Liver (tissue), 9 donors: ENCODE data around the gene LRRC26. TPM values are rescaled to one million over a fixed set of nuclear protein-coding genes. Genes with fewer than 3 reads are reported as not detected.

Experiments used
- DNase-seq: peaks from one replicate; pipeline ENCODE4 v3.0.0-alpha.2; 2017; ENCODE audit warnings: low spot score
- H3K27ac ChIP-seq, 2 donors: one replicate each; pipeline ENCODE4 v1.7.0; 2013; ENCODE audit warnings: inconsistent platforms in 2 of 2, low read length in 2 of 2, control low read depth in 1 of 2, low read depth in 1 of 2, mild to moderate bottlenecking in 1 of 2
- H3K27me3 ChIP-seq, 4 donors: one replicate each; pipeline versions ENCODE4 v1.6.1 to v1.7.0; 2013; ENCODE audit warnings: low read length in 3 of 4, inconsistent platforms in 1 of 4, mild to moderate bottlenecking in 1 of 4, moderate library complexity in 1 of 4; ENCODE audit not compliant: control insufficient read depth in 4 of 4, insufficient read depth in 4 of 4
- H3K36me3 ChIP-seq, 4 donors: one replicate each; pipeline versions ENCODE4 v1.6.1 to v1.7.0; 2013; ENCODE audit warnings: low read length in 3 of 4, mild to moderate bottlenecking in 3 of 4, low read depth in 1 of 4, moderate library complexity in 1 of 4; ENCODE audit not compliant: control insufficient read depth in 4 of 4, insufficient read depth in 3 of 4
- H3K4me1 ChIP-seq, 4 donors: one replicate each; pipeline versions ENCODE4 v1.6.1 to v1.7.0; 2013; ENCODE audit warnings: low read length in 3 of 4, mild to moderate bottlenecking in 3 of 4, moderate library complexity in 1 of 4; ENCODE audit not compliant: control insufficient read depth in 4 of 4, insufficient read depth in 4 of 4
- H3K4me3 ChIP-seq, 3 donors: one replicate each; pipeline versions ENCODE4 v1.6.1 to v1.7.0; 2013; ENCODE audit warnings: low read length in 3 of 3, control low read depth in 1 of 3, low read depth in 1 of 3, mild to moderate bottlenecking in 1 of 3
- H3K9ac ChIP-seq, 2 donors: one replicate each; pipeline ENCODE4 v1.7.0; 2013; ENCODE audit warnings: low read length in 2 of 2, mild to moderate bottlenecking in 2 of 2, moderate library complexity in 2 of 2, control low read depth in 1 of 2, low read depth in 1 of 2
- H3K9me3 ChIP-seq, 4 donors: one replicate each; pipeline versions ENCODE4 v1.6.1 to v1.7.0; 2013; ENCODE audit warnings: low read length in 3 of 4; ENCODE audit not compliant: control insufficient read depth in 4 of 4
- ATF3 ChIP-seq: IDR thresholded peaks from 2 replicates; pipeline ENCODE4 v1.6.1; 2016; ENCODE audit warnings: antibody characterized with exemption
- FOXA1 ChIP-seq: IDR thresholded peaks from 2 replicates; pipeline ENCODE4 v1.6.1; 2016; ENCODE audit warnings: antibody characterized with exemption
- FOXA2 ChIP-seq: IDR thresholded peaks from 2 replicates; pipeline ENCODE4 v1.6.1; 2016; ENCODE audit warnings: antibody characterized with exemption
- GABPA ChIP-seq, 2 donors: IDR thresholded peaks in 1 of 2; conservative IDR thresholded peaks in 1 of 2; 2 replicates each; pipeline ENCODE4 v1.6.1; 2016; ENCODE audit warnings: antibody characterized with exemption in 2 of 2, mild to moderate bottlenecking in 1 of 2, moderate library complexity in 1 of 2
- HNF4A ChIP-seq, 2 donors: conservative IDR thresholded peaks; 2 replicates each; pipeline ENCODE4 v1.6.1; 2016; ENCODE audit warnings: antibody characterized with exemption in 2 of 2, mild to moderate bottlenecking in 2 of 2
- JUND ChIP-seq, 2 donors: IDR thresholded peaks; 2 replicates each; pipeline ENCODE4 v1.6.1; 2016; ENCODE audit warnings: antibody characterized with exemption in 2 of 2
- MAX ChIP-seq: IDR thresholded peaks from 2 replicates; pipeline ENCODE4 v1.6.1; 2016; ENCODE audit warnings: antibody characterized with exemption
- NR2F2 ChIP-seq: IDR thresholded peaks from 2 replicates; pipeline ENCODE4 v1.6.1; 2016; ENCODE audit warnings: antibody characterized with exemption
- RAD21 ChIP-seq, 2 donors: IDR thresholded peaks; 2 replicates each; pipeline ENCODE4 v1.6.1; 2016; ENCODE audit warnings: antibody characterized with exemption in 2 of 2, mild to moderate bottlenecking in 2 of 2
- REST ChIP-seq: IDR thresholded peaks from 2 replicates; pipeline ENCODE4 v1.6.1; 2016; ENCODE audit warnings: antibody characterized with exemption, mild to moderate bottlenecking
- TAF1 ChIP-seq: conservative IDR thresholded peaks from 2 replicates; pipeline ENCODE4 v1.6.1; 2016; ENCODE audit warnings: antibody characterized with exemption, mild to moderate bottlenecking
- YY1 ChIP-seq: IDR thresholded peaks from 2 replicates; pipeline ENCODE4 v1.6.1; 2016; ENCODE audit warnings: antibody characterized with exemption, mild to moderate bottlenecking
- ZBTB33 ChIP-seq: IDR thresholded peaks from 2 replicates; pipeline ENCODE4 v1.6.1; 2016; ENCODE audit warnings: antibody characterized with exemption
- WGBS: extraction: QIAGEN DNeasy Blood & Tissue Kit; methylation state at CpG from one replicate; pipeline ENCODE4 v1.1.7; 2013; 5-methylcytosine and 5-hydroxymethylcytosine counted together
- polyA plus RNA-seq, 2 donors: library from polyadenylated mRNA; stranded (reverse) in 1 of 2; unstranded in 1 of 2; fragments of 200-250 nt in 1 of 2; fragments of >200 nt in 1 of 2; fragmentation: Nextera tagmentation in 1 of 2; extraction: Ambion mirVana in 1 of 2; gene quantifications; one replicate each; pipeline versions ENCODE4 v1.2.1 to v1.2.3, GENCODE V29; 2013 to 2015
- total RNA-seq, 2 donors: library from RNA; depleted of rRNA; stranded (reverse); fragments of >200 nt; gene quantifications; one replicate each; pipeline ENCODE4 v1.2.3, GENCODE V29; 2014
- donor health status: healthy.
- donor health status: healthy.
- donor health status: healthy.
- donor health status: healthy.
- donor health status: healthy.

LRRC26 gene
- total and polyA plus RNA-seq, 4 donors: 0.09 to 0.17 TPM; not detected in 2

GRCh38 chr9:137192859-137193258 is 23.0 kb upstream of the LRRC26 start:
- Histone ChIP-seq H3K9ac (no peak overlapping the region), H3K27me3 (no peaks in the 10 kb centered on the region), H3K4me3 (no peak overlapping the region), H3K36me3 (peaks cover 3 to 17% (median 5%) of the 10 kb centered on the region in 4 donors), H3K4me1 (peaks cover 26 to 70% (median 58%) of the 10 kb centered on the region in 4 donors), H3K27ac (no peak overlapping the region), H3K9me3 (no peaks in the 10 kb centered on the region)
- WGBS: 91% methylated on average over 2 of the region's 2 CpGs
- no peak for DNase-seq
- no peak for TF ChIP-seq NR2F2
- TF ChIP-seq FOXA2: no peak
- TF ChIP-seq MAX: no peak
- TF ChIP-seq JUND (IDR thresholded peaks at IDR 0.05): no peak
- TF ChIP-seq GABPA (IDR thresholded peaks at IDR 0.05 in 1 of 2, conservative IDR thresholded peaks at IDR 0.05 in 1 of 2): no peak
- TF ChIP-seq HNF4A (conservative IDR thresholded peaks at IDR 0.05): no peak

- H3K27me3 ChIP-seq: no peaks in the 10 kb centered on the region
Measured at GRCh38 chr9:137192448-137192780, 22.6 kb upstream of the LRRC26 start.

GRCh38 chr9:137191691-137192447 is 22.0 kb upstream of the LRRC26 start:
- 91% methylated on average over 22 of the region's 22 CpGs for WGBS
- no peaks in the 10 kb centered on the region for H3K27me3 ChIP-seq
- H3K27ac ChIP-seq: no peak overlapping the region
- H3K9ac ChIP-seq: no peak overlapping the region
- H3K36me3 ChIP-seq: peaks cover 3 to 17% (median 5%) of the 10 kb centered on the region in 4 donors
- no peak overlapping the region for H3K4me3 ChIP-seq
- H3K9me3 ChIP-seq: no peaks in the 10 kb centered on the region
- DNase-seq: no peak
- TF ChIP-seq JUND (IDR thresholded peaks at IDR 0.05) (no peak), GABPA (IDR thresholded peaks at IDR 0.05 in 1 of 2, conservative IDR thresholded peaks at IDR 0.05 in 1 of 2) (no peak), YY1 (no peak), ZBTB33 (no peak), MAX (no peak), REST (no peak), FOXA1 (no peak), RAD21 (IDR thresholded peaks at IDR 0.05) (no peak)
- H3K4me1 ChIP-seq: peaks cover 35 to 71% (median 59%) of the 10 kb centered on the region in 4 donors

More at GRCh38 chr9:137192448-137192780, 22.6 kb upstream of the LRRC26 start:
- Histone ChIP-seq H3K27ac (no peak overlapping the region), H3K4me3 (no peak overlapping the region), H3K9me3 (no peaks in the 10 kb centered on the region), H3K36me3 (peaks cover 3 to 17% (median 5%) of the 10 kb centered on the region in 4 donors), H3K4me1 (peaks cover 30 to 70% (median 58%) of the 10 kb centered on the region in 4 donors), H3K9ac (no peak overlapping the region)
- 81% methylated on average over 10 of the region's 10 CpGs for WGBS
- DNase-seq: no peak
- no peak for TF ChIP-seq TAF1
- TF ChIP-seq ATF3: no peak
- TF ChIP-seq NR2F2: no peak
